GM21717 (cell line): Measurements from ENCODE around the gene UGT8.
"Not testable (repeated sequence)": the region's sequence is repeated elsewhere in the genome, so short reads cannot be mapped to it uniquely, and the experiment has no call there.

ENCODE experiments used
- ATAC-seq: cut with Tn5 transposase; IDR thresholded peaks from one replicate; pipeline ENCODE4 v1.9.1; 2021; ENCODE audit warnings: mild to moderate bottlenecking, moderate library complexity; ENCODE audit not compliant: unreplicated experiment

UGT8 gene

GRCh38 chr4:114598191-114599121 is at the start of gene UGT8:
Gene UGT8, plus strand, starts transcription at chr4:114598807. Its CDS starts 24,074 bp downstream, at chr4:114622881.
- peak; percentile 42 for ATAC-seq

GRCh38 chr4:114549638-114550037 is 49.0 kb upstream of the UGT8 start:
- ATAC-seq, result no peak

GRCh38 chr4:114558446-114559020 is 40.1 kb upstream of the UGT8 start:
- ATAC-seq, result no peak

- no peak for ATAC-seq
These were observed 37.0 kb upstream of the UGT8 start for GRCh38 chr4:114561590-114561989.

GRCh38 chr4:114562176-114562904 is 36.3 kb upstream of the UGT8 start:
- no peak for ATAC-seq

- no peak for ATAC-seq
These were observed 34.9 kb upstream of the UGT8 start for GRCh38 chr4:114563536-114564315.

GRCh38 chr4:114577386-114577785 is 21.2 kb upstream of the UGT8 start:
- no peak for ATAC-seq

- ATAC-seq, result no peak
These were observed 16.0 kb upstream of the UGT8 start for GRCh38 chr4:114582621-114583020.

- ATAC-seq, result no peak
These were observed 10.3 kb upstream of the UGT8 start for GRCh38 chr4:114588305-114588704.

GRCh38 chr4:114590360-114590759 is 8.2 kb upstream of the UGT8 start:
- ATAC-seq, result not testable (repeated sequence)

- no peak for ATAC-seq
These were observed 5.1 kb upstream of the UGT8 start for GRCh38 chr4:114593526-114593925.

GRCh38 chr4:114595207-114595606 is 3.4 kb upstream of the UGT8 start:
- ATAC-seq, result no peak

- no peak for ATAC-seq
These were observed 2.7 kb upstream of the UGT8 start for GRCh38 chr4:114595921-114596320.

- ATAC-seq, result no peak
These were observed 1.0 kb upstream of the UGT8 start for GRCh38 chr4:114597410-114598115.

GRCh38 chr4:114599231-114599902 is 760 bp downstream of the UGT8 start:
- ATAC-seq, result no peak

- ATAC-seq, result no peak
These were observed 1.4 kb downstream of the UGT8 start for GRCh38 chr4:114599903-114600552.

GRCh38 chr4:114600672-114601071 is 2.1 kb downstream of the UGT8 start:
- no peak for ATAC-seq

- peak; percentile 37 for ATAC-seq
These were observed 2.9 kb downstream of the UGT8 start for GRCh38 chr4:114601304-114602052.
